ENCODE results near the gene ANKRD6.

ANKRD6 gene

GRCh38 chr6:89682991-89683390, 250.0 kb downstream of the ANKRD6 start:
- no peak for TF ChIP-seq GATA3 (IDR thresholded peaks at IDR 0.05; ENCODE audit: low read depth, low read length)
- no peak for TF ChIP-seq GATA2 (IDR thresholded peaks at IDR 0.05; ENCODE audit: low read depth, low read length)

Data from SH-SY5Y (cell line).